Endothelial cell (in vitro differentiated cells): ENCODE results near the gene NEU4. TPM values are rescaled to one million over a fixed set of nuclear protein-coding genes. Genes with fewer than 3 reads are reported as not detected.

Experiments
- DNase-seq: peaks from one replicate; pipeline ENCODE4 v3.0.0; 2021; ENCODE audit warnings: low spot score
- H3K27ac Mint-ChIP-seq: one replicate; pipeline ENCODE4 v1.8.0; 2021; ENCODE audit warnings: mixed read lengths, inconsistent platforms; ENCODE audit not compliant: unreplicated experiment
- H3K27me3 Mint-ChIP-seq: one replicate; pipeline ENCODE4 v1.8.0; 2021; ENCODE audit warnings: mild to moderate bottlenecking, moderate library complexity, mixed read lengths, inconsistent platforms; ENCODE audit not compliant: unreplicated experiment
- H3K36me3 Mint-ChIP-seq: one replicate; pipeline ENCODE4 v1.8.0; 2021; ENCODE audit warnings: mild to moderate bottlenecking, low read depth, mixed read lengths, inconsistent platforms; ENCODE audit not compliant: unreplicated experiment
- H3K4me1 Mint-ChIP-seq: one replicate; pipeline ENCODE4 v1.8.0; 2021; ENCODE audit warnings: mild to moderate bottlenecking, mixed read lengths, inconsistent platforms; ENCODE audit not compliant: unreplicated experiment
- H3K4me3 Mint-ChIP-seq: one replicate; pipeline ENCODE4 v1.8.0; 2021; ENCODE audit warnings: mild to moderate bottlenecking, mixed read lengths, inconsistent platforms; ENCODE audit not compliant: unreplicated experiment
- H3K9me3 Mint-ChIP-seq: one replicate; pipeline ENCODE4 v1.8.0; 2021; ENCODE audit warnings: mixed read lengths, inconsistent platforms; ENCODE audit not compliant: unreplicated experiment
- CTCF ChIP-seq: fragments of 200-600 bp; sonication (generic); IDR thresholded peaks from one replicate; pipeline ENCODE4 v1.5.0; 2021; ENCODE audit warnings: antibody characterized with exemption; ENCODE audit not compliant: unreplicated experiment
- total RNA-seq: library from RNA; stranded (reverse); fragmentation: NEBNext Ultra II Directional; extraction: Animal tissue kit (Norgen Biotek cat#: 25700); gene quantifications from one replicate; pipeline ENCODE4 v1.2.1, GENCODE V29; 2021; ENCODE audit not compliant: unreplicated experiment

NEU4 gene
- total RNA-seq, 1 donor from 2014 or later, result 0.33 TPM

- no peak overlapping the region for H3K27ac Mint-ChIP-seq
- no peaks in the 10 kb centered on the region for H3K4me1 Mint-ChIP-seq
- no peak overlapping the region for H3K4me3 Mint-ChIP-seq
- no peaks in the 10 kb centered on the region for H3K9me3 Mint-ChIP-seq
- no peaks in the 10 kb centered on the region for H3K36me3 Mint-ChIP-seq
- TF ChIP-seq CTCF, result no peak
- DNase-seq, result no peak
- H3K27me3 Mint-ChIP-seq, result peaks cover 3% of the 10 kb centered on the region
These were observed 40.9 kb downstream of the NEU4 start for GRCh38 chr2:241849616-241850543.

- Mint-ChIP-seq H3K36me3 (no peaks in the 10 kb centered on the region), H3K27ac (no peak overlapping the region), H3K4me3 (no peak overlapping the region), H3K9me3 (no peaks in the 10 kb centered on the region), H3K27me3 (peaks cover 3% of the 10 kb centered on the region), H3K4me1 (no peaks in the 10 kb centered on the region)
- TF ChIP-seq CTCF, result no peak
- DNase-seq, result no peak
These were observed 41.7 kb downstream of the NEU4 start for GRCh38 chr2:241850544-241851324.

GRCh38 chr2:241851325-241852115 is 42.5 kb downstream of the NEU4 start:
- Mint-ChIP-seq H3K4me1 (no peaks in the 10 kb centered on the region), H3K36me3 (no peaks in the 10 kb centered on the region), H3K9me3 (no peaks in the 10 kb centered on the region), H3K4me3 (no peak overlapping the region), H3K27me3 (peaks cover 2% of the 10 kb centered on the region), H3K27ac (no peak overlapping the region)
- no peak for DNase-seq
- no peak for TF ChIP-seq CTCF

GRCh38 chr2:241852116-241852980 is 43.4 kb downstream of the NEU4 start:
- Mint-ChIP-seq H3K27ac (no peak overlapping the region), H3K4me1 (no peaks in the 10 kb centered on the region)

More at GRCh38 chr2:241852116-241852980, 43.4 kb downstream of the NEU4 start:
- Mint-ChIP-seq H3K9me3 (no peaks in the 10 kb centered on the region), H3K36me3 (no peaks in the 10 kb centered on the region), H3K27me3 (peaks cover 4% of the 10 kb centered on the region), H3K4me3 (no peak overlapping the region)
- DNase-seq, result no peak
- no peak for TF ChIP-seq CTCF
